Liver (tissue), 9 donors: Measurements from ENCODE around the gene SASH1. TPM values are rescaled to one million over a fixed set of nuclear protein-coding genes. Genes with fewer than 3 reads are reported as not detected.

Source experiments
- DNase-seq: peaks from one replicate; pipeline ENCODE4 v3.0.0-alpha.2; 2017; ENCODE audit warnings: low spot score
- H3K27ac ChIP-seq, 2 donors: one replicate each; pipeline ENCODE4 v1.7.0; 2013; ENCODE audit warnings: inconsistent platforms in 2 of 2, low read length in 2 of 2, control low read depth in 1 of 2, low read depth in 1 of 2, mild to moderate bottlenecking in 1 of 2
- H3K27me3 ChIP-seq, 4 donors: one replicate each; pipeline versions ENCODE4 v1.6.1 to v1.7.0; 2013; ENCODE audit warnings: low read length in 3 of 4, inconsistent platforms in 1 of 4, mild to moderate bottlenecking in 1 of 4, moderate library complexity in 1 of 4; ENCODE audit not compliant: control insufficient read depth in 4 of 4, insufficient read depth in 4 of 4
- H3K36me3 ChIP-seq, 4 donors: one replicate each; pipeline versions ENCODE4 v1.6.1 to v1.7.0; 2013; ENCODE audit warnings: low read length in 3 of 4, mild to moderate bottlenecking in 3 of 4, low read depth in 1 of 4, moderate library complexity in 1 of 4; ENCODE audit not compliant: control insufficient read depth in 4 of 4, insufficient read depth in 3 of 4
- H3K4me1 ChIP-seq, 4 donors: one replicate each; pipeline versions ENCODE4 v1.6.1 to v1.7.0; 2013; ENCODE audit warnings: low read length in 3 of 4, mild to moderate bottlenecking in 3 of 4, moderate library complexity in 1 of 4; ENCODE audit not compliant: control insufficient read depth in 4 of 4, insufficient read depth in 4 of 4
- H3K4me3 ChIP-seq, 3 donors: one replicate each; pipeline versions ENCODE4 v1.6.1 to v1.7.0; 2013; ENCODE audit warnings: low read length in 3 of 3, control low read depth in 1 of 3, low read depth in 1 of 3, mild to moderate bottlenecking in 1 of 3
- H3K9ac ChIP-seq, 2 donors: one replicate each; pipeline ENCODE4 v1.7.0; 2013; ENCODE audit warnings: low read length in 2 of 2, mild to moderate bottlenecking in 2 of 2, moderate library complexity in 2 of 2, control low read depth in 1 of 2, low read depth in 1 of 2
- H3K9me3 ChIP-seq, 4 donors: one replicate each; pipeline versions ENCODE4 v1.6.1 to v1.7.0; 2013; ENCODE audit warnings: low read length in 3 of 4; ENCODE audit not compliant: control insufficient read depth in 4 of 4
- EGR1 ChIP-seq, 2 donors: IDR thresholded peaks; 2 replicates each; pipeline ENCODE4 v1.6.1; 2016 to 2018; ENCODE audit warnings: antibody characterized with exemption in 2 of 2, low read depth in 2 of 2
- FOXA2 ChIP-seq: IDR thresholded peaks from 2 replicates; pipeline ENCODE4 v1.6.1; 2016; ENCODE audit warnings: antibody characterized with exemption
- GABPA ChIP-seq, 2 donors: IDR thresholded peaks in 1 of 2; conservative IDR thresholded peaks in 1 of 2; 2 replicates each; pipeline ENCODE4 v1.6.1; 2016; ENCODE audit warnings: antibody characterized with exemption in 2 of 2, mild to moderate bottlenecking in 1 of 2, moderate library complexity in 1 of 2
- HNF4A ChIP-seq, 2 donors: conservative IDR thresholded peaks; 2 replicates each; pipeline ENCODE4 v1.6.1; 2016; ENCODE audit warnings: antibody characterized with exemption in 2 of 2, mild to moderate bottlenecking in 2 of 2
- HNF4G ChIP-seq: IDR thresholded peaks from 2 replicates; pipeline ENCODE4 v1.6.1; 2016; ENCODE audit warnings: antibody characterized with exemption
- JUND ChIP-seq, 2 donors: IDR thresholded peaks; 2 replicates each; pipeline ENCODE4 v1.6.1; 2016; ENCODE audit warnings: antibody characterized with exemption in 2 of 2
- NR2F2 ChIP-seq: IDR thresholded peaks from 2 replicates; pipeline ENCODE4 v1.6.1; 2016; ENCODE audit warnings: antibody characterized with exemption
- RAD21 ChIP-seq, 2 donors: IDR thresholded peaks; 2 replicates each; pipeline ENCODE4 v1.6.1; 2016; ENCODE audit warnings: antibody characterized with exemption in 2 of 2, mild to moderate bottlenecking in 2 of 2
- RXRA ChIP-seq, 2 donors: IDR thresholded peaks; 2 replicates each; pipeline ENCODE4 v1.6.1; 2017 to 2018; ENCODE audit warnings: antibody characterized with exemption in 2 of 2, mild to moderate bottlenecking in 1 of 2
- SP1 ChIP-seq: IDR thresholded peaks from 2 replicates; pipeline ENCODE4 v1.6.1; 2018; ENCODE audit warnings: antibody characterized with exemption, mild to moderate bottlenecking
- TAF1 ChIP-seq: conservative IDR thresholded peaks from 2 replicates; pipeline ENCODE4 v1.6.1; 2016; ENCODE audit warnings: antibody characterized with exemption, mild to moderate bottlenecking
- YY1 ChIP-seq: IDR thresholded peaks from 2 replicates; pipeline ENCODE4 v1.6.1; 2016; ENCODE audit warnings: antibody characterized with exemption, mild to moderate bottlenecking
- WGBS: extraction: QIAGEN DNeasy Blood & Tissue Kit; methylation state at CpG from one replicate; pipeline ENCODE4 v1.1.7; 2013; 5-methylcytosine and 5-hydroxymethylcytosine counted together
- polyA plus RNA-seq, 2 donors: library from polyadenylated mRNA; stranded (reverse) in 1 of 2; unstranded in 1 of 2; fragments of 200-250 nt in 1 of 2; fragments of >200 nt in 1 of 2; fragmentation: Nextera tagmentation in 1 of 2; extraction: Ambion mirVana in 1 of 2; gene quantifications; one replicate each; pipeline versions ENCODE4 v1.2.1 to v1.2.3, GENCODE V29; 2013 to 2015
- total RNA-seq, 2 donors: library from RNA; depleted of rRNA; stranded (reverse); fragments of >200 nt; gene quantifications; one replicate each; pipeline ENCODE4 v1.2.3, GENCODE V29; 2014
- TF ChIP-seq, protein P1 (sequence below): IDR thresholded peaks from 2 replicates; pipeline ENCODE4 v1.6.1; 2016; ENCODE audit warnings: antibody characterized with exemption
- TF ChIP-seq, protein P2 (sequence below): IDR thresholded peaks from 2 replicates; pipeline ENCODE4 v1.6.1; 2016; ENCODE audit warnings: antibody characterized with exemption, mild to moderate bottlenecking
- TF ChIP-seq, protein P3 (sequence below): fragments of 150-350 bp; IDR thresholded peaks from 2 replicates; pipeline ENCODE4 v1.5.1; 2017; ENCODE audit warnings: improper control_type of control experiment, low read depth, low read length; ENCODE audit not compliant: missing input control
- TF ChIP-seq, protein P4 (sequence below): IDR thresholded peaks from 2 replicates; pipeline ENCODE4 v1.6.1; 2016; ENCODE audit warnings: antibody characterized with exemption
- donor health status: healthy.
- donor health status: healthy.
- donor health status: healthy.
- donor health status: healthy.
- donor health status: healthy.

Gene SASH1
- total and polyA plus RNA-seq, 4 donors, result 3.5 to 16.4 (median 7.6) TPM

DNA sequence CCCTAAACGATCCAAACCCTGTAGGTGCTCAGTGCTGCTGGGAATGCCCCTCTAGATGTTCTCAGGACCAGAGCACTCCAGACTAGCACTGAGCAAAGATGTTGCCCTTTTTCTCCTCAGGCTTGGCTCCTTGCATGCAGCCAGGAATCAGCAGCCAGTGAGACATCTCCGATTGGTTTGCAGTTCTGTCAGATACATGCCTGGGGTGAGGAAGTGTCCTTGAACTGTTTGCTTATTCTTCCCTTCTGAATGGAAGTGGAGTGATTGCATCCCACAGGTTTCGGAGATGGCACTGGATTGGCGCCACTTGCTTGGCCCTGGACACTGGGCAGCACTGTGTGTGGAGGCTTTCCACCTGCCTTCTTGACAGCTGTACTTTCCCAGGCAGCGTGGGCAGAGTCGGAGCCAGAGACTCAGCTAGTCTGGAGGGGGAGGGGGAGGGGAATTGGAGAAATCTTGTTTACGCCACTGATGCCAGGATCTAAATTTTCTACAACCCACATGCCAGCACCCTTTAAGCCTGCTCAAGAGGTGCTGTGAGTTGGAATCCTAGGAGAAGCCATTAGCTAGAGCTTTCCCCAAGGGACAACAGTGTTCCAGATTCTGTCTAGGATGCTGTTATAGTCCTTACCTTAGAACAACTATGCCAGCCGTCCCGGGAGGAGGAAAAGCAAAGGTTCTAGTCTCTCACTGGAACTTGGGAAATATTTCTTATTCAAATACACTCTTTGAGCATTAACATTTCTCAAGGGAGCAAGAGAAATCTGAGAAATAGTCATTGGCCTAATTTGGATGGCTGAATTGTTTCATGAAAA, 49.2 kb upstream of the SASH1 start:
- no peaks in the 10 kb centered on the region for H3K9me3 ChIP-seq
- no peaks in the 10 kb centered on the region for H3K27me3 ChIP-seq
- TF ChIP-seq FOXA2, result no peak
- TF ChIP-seq TAF1, result no peak
- no peak for TF ChIP-seq NR2F2
- TF ChIP-seq, protein P1, sequence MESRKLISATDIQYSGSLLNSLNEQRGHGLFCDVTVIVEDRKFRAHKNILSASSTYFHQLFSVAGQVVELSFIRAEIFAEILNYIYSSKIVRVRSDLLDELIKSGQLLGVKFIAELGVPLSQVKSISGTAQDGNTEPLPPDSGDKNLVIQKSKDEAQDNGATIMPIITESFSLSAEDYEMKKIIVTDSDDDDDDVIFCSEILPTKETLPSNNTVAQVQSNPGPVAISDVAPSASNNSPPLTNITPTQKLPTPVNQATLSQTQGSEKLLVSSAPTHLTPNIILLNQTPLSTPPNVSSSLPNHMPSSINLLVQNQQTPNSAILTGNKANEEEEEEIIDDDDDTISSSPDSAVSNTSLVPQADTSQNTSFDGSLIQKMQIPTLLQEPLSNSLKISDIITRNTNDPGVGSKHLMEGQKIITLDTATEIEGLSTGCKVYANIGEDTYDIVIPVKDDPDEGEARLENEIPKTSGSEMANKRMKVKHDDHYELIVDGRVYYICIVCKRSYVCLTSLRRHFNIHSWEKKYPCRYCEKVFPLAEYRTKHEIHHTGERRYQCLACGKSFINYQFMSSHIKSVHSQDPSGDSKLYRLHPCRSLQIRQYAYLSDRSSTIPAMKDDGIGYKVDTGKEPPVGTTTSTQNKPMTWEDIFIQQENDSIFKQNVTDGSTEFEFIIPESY, result no peak
- no peak for TF ChIP-seq EGR1 (IDR thresholded peaks at IDR 0.05; ENCODE audit: low read depth in 2 of 2)
- TF ChIP-seq SP1, result no peak
- no peak for TF ChIP-seq GABPA (IDR thresholded peaks at IDR 0.05 in 1 of 2, conservative IDR thresholded peaks at IDR 0.05 in 1 of 2)
- TF ChIP-seq, protein P2, sequence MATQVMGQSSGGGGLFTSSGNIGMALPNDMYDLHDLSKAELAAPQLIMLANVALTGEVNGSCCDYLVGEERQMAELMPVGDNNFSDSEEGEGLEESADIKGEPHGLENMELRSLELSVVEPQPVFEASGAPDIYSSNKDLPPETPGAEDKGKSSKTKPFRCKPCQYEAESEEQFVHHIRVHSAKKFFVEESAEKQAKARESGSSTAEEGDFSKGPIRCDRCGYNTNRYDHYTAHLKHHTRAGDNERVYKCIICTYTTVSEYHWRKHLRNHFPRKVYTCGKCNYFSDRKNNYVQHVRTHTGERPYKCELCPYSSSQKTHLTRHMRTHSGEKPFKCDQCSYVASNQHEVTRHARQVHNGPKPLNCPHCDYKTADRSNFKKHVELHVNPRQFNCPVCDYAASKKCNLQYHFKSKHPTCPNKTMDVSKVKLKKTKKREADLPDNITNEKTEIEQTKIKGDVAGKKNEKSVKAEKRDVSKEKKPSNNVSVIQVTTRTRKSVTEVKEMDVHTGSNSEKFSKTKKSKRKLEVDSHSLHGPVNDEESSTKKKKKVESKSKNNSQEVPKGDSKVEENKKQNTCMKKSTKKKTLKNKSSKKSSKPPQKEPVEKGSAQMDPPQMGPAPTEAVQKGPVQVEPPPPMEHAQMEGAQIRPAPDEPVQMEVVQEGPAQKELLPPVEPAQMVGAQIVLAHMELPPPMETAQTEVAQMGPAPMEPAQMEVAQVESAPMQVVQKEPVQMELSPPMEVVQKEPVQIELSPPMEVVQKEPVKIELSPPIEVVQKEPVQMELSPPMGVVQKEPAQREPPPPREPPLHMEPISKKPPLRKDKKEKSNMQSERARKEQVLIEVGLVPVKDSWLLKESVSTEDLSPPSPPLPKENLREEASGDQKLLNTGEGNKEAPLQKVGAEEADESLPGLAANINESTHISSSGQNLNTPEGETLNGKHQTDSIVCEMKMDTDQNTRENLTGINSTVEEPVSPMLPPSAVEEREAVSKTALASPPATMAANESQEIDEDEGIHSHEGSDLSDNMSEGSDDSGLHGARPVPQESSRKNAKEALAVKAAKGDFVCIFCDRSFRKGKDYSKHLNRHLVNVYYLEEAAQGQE, result no peak
- no peak for TF ChIP-seq JUND (IDR thresholded peaks at IDR 0.05)
- TF ChIP-seq RXRA (IDR thresholded peaks at IDR 0.05), result no peak
- TF ChIP-seq, protein P3, sequence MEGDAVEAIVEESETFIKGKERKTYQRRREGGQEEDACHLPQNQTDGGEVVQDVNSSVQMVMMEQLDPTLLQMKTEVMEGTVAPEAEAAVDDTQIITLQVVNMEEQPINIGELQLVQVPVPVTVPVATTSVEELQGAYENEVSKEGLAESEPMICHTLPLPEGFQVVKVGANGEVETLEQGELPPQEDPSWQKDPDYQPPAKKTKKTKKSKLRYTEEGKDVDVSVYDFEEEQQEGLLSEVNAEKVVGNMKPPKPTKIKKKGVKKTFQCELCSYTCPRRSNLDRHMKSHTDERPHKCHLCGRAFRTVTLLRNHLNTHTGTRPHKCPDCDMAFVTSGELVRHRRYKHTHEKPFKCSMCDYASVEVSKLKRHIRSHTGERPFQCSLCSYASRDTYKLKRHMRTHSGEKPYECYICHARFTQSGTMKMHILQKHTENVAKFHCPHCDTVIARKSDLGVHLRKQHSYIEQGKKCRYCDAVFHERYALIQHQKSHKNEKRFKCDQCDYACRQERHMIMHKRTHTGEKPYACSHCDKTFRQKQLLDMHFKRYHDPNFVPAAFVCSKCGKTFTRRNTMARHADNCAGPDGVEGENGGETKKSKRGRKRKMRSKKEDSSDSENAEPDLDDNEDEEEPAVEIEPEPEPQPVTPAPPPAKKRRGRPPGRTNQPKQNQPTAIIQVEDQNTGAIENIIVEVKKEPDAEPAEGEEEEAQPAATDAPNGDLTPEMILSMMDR, result no peak
- peaks cover 0 to 1% (median 0%) of the 10 kb centered on the region in 4 donors for H3K4me1 ChIP-seq
- H3K27ac ChIP-seq, result no peak overlapping the region
- no peak overlapping the region for H3K4me3 ChIP-seq
- H3K9ac ChIP-seq, result no peak overlapping the region
- no peak for DNase-seq
- 81% methylated on average over 9 of the region's 9 CpGs for WGBS
- H3K36me3 ChIP-seq, result no peaks in the 10 kb centered on the region

DNA sequence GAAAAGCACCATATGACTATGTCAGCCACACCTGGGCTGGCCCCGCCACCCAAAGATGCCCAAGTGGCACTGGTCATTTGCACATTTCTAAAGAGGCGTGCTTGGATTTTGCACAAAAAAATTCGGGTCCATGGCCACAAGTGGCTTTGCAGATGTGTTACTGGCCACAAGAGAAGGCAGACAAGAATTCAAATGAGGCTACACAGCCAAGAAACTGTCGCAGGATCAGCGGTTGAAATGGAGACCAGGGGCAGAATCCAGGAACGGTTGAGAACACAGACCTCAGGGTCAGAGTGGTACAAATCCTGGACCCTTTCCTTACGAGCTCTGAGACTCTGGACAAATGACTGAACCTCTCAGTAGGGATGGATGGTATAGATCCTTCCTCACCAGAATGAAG, 48.6 kb upstream of the SASH1 start:
- no peaks in the 10 kb centered on the region for H3K36me3 ChIP-seq
- WGBS, result 94% methylated on average over 7 of the region's 7 CpGs
- no peak overlapping the region for H3K27ac ChIP-seq
- H3K4me3 ChIP-seq, result no peak overlapping the region
- no peaks in the 10 kb centered on the region for H3K27me3 ChIP-seq
- H3K9me3 ChIP-seq, result no peaks in the 10 kb centered on the region
- TF ChIP-seq FOXA2 (no peak), HNF4A (conservative IDR thresholded peaks at IDR 0.05) (no peak), HNF4G (no peak), TAF1 (no peak), JUND (IDR thresholded peaks at IDR 0.05) (no peak), EGR1 (IDR thresholded peaks at IDR 0.05; ENCODE audit: low read depth in 2 of 2) (no peak), GABPA (IDR thresholded peaks at IDR 0.05 in 1 of 2, conservative IDR thresholded peaks at IDR 0.05 in 1 of 2) (no peak), RAD21 (IDR thresholded peaks at IDR 0.05) (no peak), YY1 (no peak)
- TF ChIP-seq, protein P4, sequence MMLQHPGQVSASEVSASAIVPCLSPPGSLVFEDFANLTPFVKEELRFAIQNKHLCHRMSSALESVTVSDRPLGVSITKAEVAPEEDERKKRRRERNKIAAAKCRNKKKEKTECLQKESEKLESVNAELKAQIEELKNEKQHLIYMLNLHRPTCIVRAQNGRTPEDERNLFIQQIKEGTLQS, result no peak
- TF ChIP-seq, protein P3, result no peak
- TF ChIP-seq, protein P1, result no peak
- peaks cover 0 to 1% (median 0%) of the 10 kb centered on the region in 4 donors for H3K4me1 ChIP-seq
- DNase-seq, result no peak
- H3K9ac ChIP-seq, result no peak overlapping the region
